PFSK-1 (cell line): Measurements from ENCODE around the gene KCNRG.

ENCODE experiments used
- FOXP2 ChIP-seq: optimal IDR thresholded peaks from 2 replicates; pipeline ENCODE3; 2011; ENCODE audit warnings: borderline replicate concordance, control low read depth, inconsistent platforms; ENCODE audit not compliant: insufficient read depth; ENCODE audit errors: extremely low read length, extremely low read depth
- POLR2AphosphoS5 ChIP-seq: IDR thresholded peaks from 2 replicates; pipeline ENCODE4 v1.6.1; 2012; ENCODE audit warnings: low read depth, mild to moderate bottlenecking, control low read depth, low read length, moderate library complexity
- SIN3A ChIP-seq: IDR thresholded peaks from 2 replicates; pipeline ENCODE4 v1.6.1; 2012; ENCODE audit warnings: mild to moderate bottlenecking, low read length, moderate library complexity, borderline replicate concordance; ENCODE audit not compliant: insufficient read depth
- TAF1 ChIP-seq: IDR thresholded peaks from 2 replicates; pipeline ENCODE4 v1.6.1; 2012; ENCODE audit warnings: low read length, control low read depth, borderline replicate concordance; ENCODE audit not compliant: insufficient read depth
- TF ChIP-seq, protein P1 (sequence below), 2 experiments: IDR thresholded peaks; 2 replicates each; pipeline versions ENCODE4 v1.6.1 to v1.8.0; 2011 to 2012; ENCODE audit warnings: low read depth in 2 of 2, low read length in 2 of 2, control low read depth in 1 of 2, inconsistent platforms in 1 of 2, mild to moderate bottlenecking in 1 of 2, moderate library complexity in 1 of 2; ENCODE audit not compliant: insufficient read depth in 1 of 2

KCNRG gene

GRCh38 chr13:49997955-49998354 lies 17.3 kb upstream of the KCNRG start:
- TF ChIP-seq SIN3A (no peak), TAF1 (no peak), POLR2AphosphoS5 (no peak), FOXP2 (no peak)
- TF ChIP-seq, protein P1, sequence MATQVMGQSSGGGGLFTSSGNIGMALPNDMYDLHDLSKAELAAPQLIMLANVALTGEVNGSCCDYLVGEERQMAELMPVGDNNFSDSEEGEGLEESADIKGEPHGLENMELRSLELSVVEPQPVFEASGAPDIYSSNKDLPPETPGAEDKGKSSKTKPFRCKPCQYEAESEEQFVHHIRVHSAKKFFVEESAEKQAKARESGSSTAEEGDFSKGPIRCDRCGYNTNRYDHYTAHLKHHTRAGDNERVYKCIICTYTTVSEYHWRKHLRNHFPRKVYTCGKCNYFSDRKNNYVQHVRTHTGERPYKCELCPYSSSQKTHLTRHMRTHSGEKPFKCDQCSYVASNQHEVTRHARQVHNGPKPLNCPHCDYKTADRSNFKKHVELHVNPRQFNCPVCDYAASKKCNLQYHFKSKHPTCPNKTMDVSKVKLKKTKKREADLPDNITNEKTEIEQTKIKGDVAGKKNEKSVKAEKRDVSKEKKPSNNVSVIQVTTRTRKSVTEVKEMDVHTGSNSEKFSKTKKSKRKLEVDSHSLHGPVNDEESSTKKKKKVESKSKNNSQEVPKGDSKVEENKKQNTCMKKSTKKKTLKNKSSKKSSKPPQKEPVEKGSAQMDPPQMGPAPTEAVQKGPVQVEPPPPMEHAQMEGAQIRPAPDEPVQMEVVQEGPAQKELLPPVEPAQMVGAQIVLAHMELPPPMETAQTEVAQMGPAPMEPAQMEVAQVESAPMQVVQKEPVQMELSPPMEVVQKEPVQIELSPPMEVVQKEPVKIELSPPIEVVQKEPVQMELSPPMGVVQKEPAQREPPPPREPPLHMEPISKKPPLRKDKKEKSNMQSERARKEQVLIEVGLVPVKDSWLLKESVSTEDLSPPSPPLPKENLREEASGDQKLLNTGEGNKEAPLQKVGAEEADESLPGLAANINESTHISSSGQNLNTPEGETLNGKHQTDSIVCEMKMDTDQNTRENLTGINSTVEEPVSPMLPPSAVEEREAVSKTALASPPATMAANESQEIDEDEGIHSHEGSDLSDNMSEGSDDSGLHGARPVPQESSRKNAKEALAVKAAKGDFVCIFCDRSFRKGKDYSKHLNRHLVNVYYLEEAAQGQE (IDR thresholded peaks at IDR 0.05; ENCODE audit: insufficient read depth in 1 of 2, low read depth in 2 of 2, low read length in 2 of 2), result no peak

DNA sequence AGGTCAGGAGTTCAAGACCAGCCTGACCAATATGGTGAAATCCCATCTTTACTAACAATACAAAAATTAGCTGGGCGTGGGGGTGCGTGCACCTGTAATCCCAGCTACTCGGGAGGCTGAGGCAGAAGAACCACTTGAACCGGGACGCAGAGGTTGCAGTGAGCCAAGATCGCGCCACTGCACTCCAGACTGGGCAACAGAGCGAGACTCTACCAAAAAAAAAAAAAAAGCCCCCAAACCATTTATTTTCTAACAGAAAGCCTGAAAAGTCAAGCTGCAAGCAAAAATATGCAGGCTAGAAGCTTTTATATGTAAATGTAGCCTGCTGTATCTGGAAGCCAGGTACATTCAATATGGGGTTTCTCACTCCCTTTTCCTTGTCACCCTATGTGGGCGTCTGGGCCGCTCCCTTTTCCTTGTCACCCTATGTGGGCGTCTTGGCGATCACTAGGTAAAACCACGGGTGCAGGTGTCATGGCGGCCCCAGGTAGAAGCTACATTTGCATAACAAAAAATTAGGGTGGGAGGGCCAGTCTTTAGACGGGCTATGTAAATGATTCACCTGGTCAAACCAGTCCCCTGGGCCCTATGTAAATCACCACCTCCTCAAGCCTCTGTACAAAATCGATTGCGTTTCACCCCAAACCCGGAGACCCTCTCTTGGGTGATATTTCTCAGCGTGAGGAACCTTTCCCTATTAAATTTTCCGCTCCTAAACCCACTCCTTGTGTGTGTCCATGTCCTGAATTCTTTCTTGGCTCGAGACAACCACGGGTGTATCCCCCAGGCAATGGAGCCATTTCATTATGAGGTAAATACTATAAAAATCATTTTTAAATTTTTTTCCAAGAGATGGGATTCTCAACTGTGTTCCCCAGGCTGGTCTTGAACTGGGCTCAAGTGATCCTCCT lies 16.3 kb upstream of the KCNRG start:
- TF ChIP-seq FOXP2 (no peak), TAF1 (no peak), SIN3A (no peak), POLR2AphosphoS5 (no peak)
- TF ChIP-seq, protein P1 (IDR thresholded peaks at IDR 0.05; ENCODE audit: insufficient read depth in 1 of 2, low read depth in 2 of 2, low read length in 2 of 2), result no peak

- TF ChIP-seq TAF1, result no peak
- no peak for TF ChIP-seq SIN3A
- TF ChIP-seq POLR2AphosphoS5, result no peak
- TF ChIP-seq, protein P1 (IDR thresholded peaks at IDR 0.05; ENCODE audit: insufficient read depth in 1 of 2, low read depth in 2 of 2, low read length in 2 of 2), result no peak
Observed at GRCh38 chr13:50001287-50001686, 14.0 kb upstream of the KCNRG start.

- TF ChIP-seq, protein P1 (IDR thresholded peaks at IDR 0.05; ENCODE audit: insufficient read depth in 1 of 2, low read depth in 2 of 2, low read length in 2 of 2), result no peak
- TF ChIP-seq SIN3A (no peak), TAF1 (no peak), POLR2AphosphoS5 (no peak), FOXP2 (no peak)
Observed at GRCh38 chr13:50006426-50007135, 8.7 kb upstream of the KCNRG start.
